ENCODE results near the gene KLF11.

KLF11 gene

GRCh38 chr2:9999693-10000092, 43.7 kb upstream of the KLF11 start:
- Histone ChIP-seq H4K20me1 (ENCODE audit: insufficient read depth, low read length) (no peaks in the 10 kb centered on the region), H3K27ac (ENCODE audit: low read length) (no peak overlapping the region), H3K36me3 (replicated peaks; ENCODE audit: insufficient read depth, low read length) (no peaks in the 10 kb centered on the region), H3K9me2 (replicated peaks; ENCODE audit: insufficient read depth, low read length) (no peaks in the 10 kb centered on the region), H3K79me2 (ENCODE audit: low read length) (no peaks in the 10 kb centered on the region), H3K4me1 (ENCODE audit: low read length) (no peaks in the 10 kb centered on the region), H3K4me3 (ENCODE audit: low read length) (no peak overlapping the region), H3K9me3 (replicated peaks; ENCODE audit: insufficient read depth, low read length) (no peaks in the 10 kb centered on the region), H2AFZ (ENCODE audit: low read length) (no peak overlapping the region), H3K4me2 (ENCODE audit: low read depth, low read length) (no peak overlapping the region), H3K9ac (ENCODE audit: low read length) (no peak overlapping the region), H3F3A (ENCODE audit: insufficient read depth, low read length) (no peaks in the 10 kb centered on the region), H3K27me3 (replicated peaks; ENCODE audit: insufficient read depth, low read length) (no peaks in the 10 kb centered on the region)
- TF ChIP-seq EZH2phosphoT487 (IDR thresholded peaks at IDR 0.05; ENCODE audit: low read length) (no peak), CTCF (IDR thresholded peaks at IDR 0.05; ENCODE audit: low read length) (no peak), EZH2 (optimal IDR thresholded peaks at IDR 0.05; ENCODE audit: low read depth, low read length) (no peak)
- no peak for DNase-seq

- H3K79me2 ChIP-seq (ENCODE audit: low read length), result no peaks in the 10 kb centered on the region
- DNase-seq, result no peak
- H4K20me1 ChIP-seq (ENCODE audit: insufficient read depth, low read length), result no peaks in the 10 kb centered on the region
- no peaks in the 10 kb centered on the region for H3K9me3 ChIP-seq (replicated peaks; ENCODE audit: insufficient read depth, low read length)
- H3K9ac ChIP-seq (ENCODE audit: low read length), result no peak overlapping the region
- H3F3A ChIP-seq (ENCODE audit: insufficient read depth, low read length), result no peaks in the 10 kb centered on the region
- H3K9me2 ChIP-seq (replicated peaks; ENCODE audit: insufficient read depth, low read length), result no peaks in the 10 kb centered on the region
- H2AFZ ChIP-seq (ENCODE audit: low read length), result no peak overlapping the region
- H3K4me3 ChIP-seq (ENCODE audit: low read length), result no peak overlapping the region
- H3K27me3 ChIP-seq (replicated peaks; ENCODE audit: insufficient read depth, low read length), result no peaks in the 10 kb centered on the region
- TF ChIP-seq EZH2phosphoT487 (IDR thresholded peaks at IDR 0.05; ENCODE audit: low read length), result no peak
- no peak for TF ChIP-seq EZH2 (optimal IDR thresholded peaks at IDR 0.05; ENCODE audit: low read depth, low read length)
- no peak for TF ChIP-seq CTCF (IDR thresholded peaks at IDR 0.05; ENCODE audit: low read length)
- H3K27ac ChIP-seq (ENCODE audit: low read length), result no peak overlapping the region
- no peak overlapping the region for H3K4me2 ChIP-seq (ENCODE audit: low read depth, low read length)
- no peaks in the 10 kb centered on the region for H3K4me1 ChIP-seq (ENCODE audit: low read length)
- H3K36me3 ChIP-seq (replicated peaks; ENCODE audit: insufficient read depth, low read length), result no peaks in the 10 kb centered on the region
Observed at GRCh38 chr2:10000541-10000940, 42.8 kb upstream of the KLF11 start.

- Histone ChIP-seq H3K4me2 (ENCODE audit: low read depth, low read length) (no peak overlapping the region), H3K9me2 (replicated peaks; ENCODE audit: insufficient read depth, low read length) (no peaks in the 10 kb centered on the region), H3K36me3 (replicated peaks; ENCODE audit: insufficient read depth, low read length) (no peaks in the 10 kb centered on the region), H3K9me3 (replicated peaks; ENCODE audit: insufficient read depth, low read length) (no peaks in the 10 kb centered on the region), H4K20me1 (ENCODE audit: insufficient read depth, low read length) (no peaks in the 10 kb centered on the region), H3K79me2 (ENCODE audit: low read length) (no peaks in the 10 kb centered on the region), H3K9ac (ENCODE audit: low read length) (no peak overlapping the region), H3K4me1 (ENCODE audit: low read length) (no peaks in the 10 kb centered on the region), H2AFZ (ENCODE audit: low read length) (no peak overlapping the region), H3F3A (ENCODE audit: insufficient read depth, low read length) (no peaks in the 10 kb centered on the region), H3K27me3 (replicated peaks; ENCODE audit: insufficient read depth, low read length) (no peaks in the 10 kb centered on the region), H3K4me3 (ENCODE audit: low read length) (no peak overlapping the region), H3K27ac (ENCODE audit: low read length) (no peak overlapping the region)
- no peak for DNase-seq
- TF ChIP-seq EZH2 (optimal IDR thresholded peaks at IDR 0.05; ENCODE audit: low read depth, low read length) (no peak), EZH2phosphoT487 (IDR thresholded peaks at IDR 0.05; ENCODE audit: low read length) (no peak), CTCF (IDR thresholded peaks at IDR 0.05; ENCODE audit: low read length) (no peak)
Observed at GRCh38 chr2:10001586-10001985, 41.8 kb upstream of the KLF11 start.

All from MM.1S (cell line).